ES-I3 (cell line): ENCODE results near the gene LANCL2.

Experiments
- H3K36me3 ChIP-seq: 2 replicates; pipeline ENCODE4 v1.6.1; 2013; ENCODE audit warnings: mild to moderate bottlenecking, low read length, control low read depth, moderate library complexity; ENCODE audit not compliant: insufficient read depth
- H3K4me1 ChIP-seq: 2 replicates; pipeline ENCODE4 v1.6.1; 2013; ENCODE audit warnings: mild to moderate bottlenecking, control low read depth, low read length; ENCODE audit not compliant: insufficient read depth
- H3K9ac ChIP-seq: 2 replicates; pipeline ENCODE4 v1.6.1; 2013; ENCODE audit warnings: low read depth, mild to moderate bottlenecking, low read length, moderate library complexity
- H3K9me3 ChIP-seq: 2 replicates; pipeline ENCODE4 v1.6.1; 2013; ENCODE audit warnings: mild to moderate bottlenecking, low read length, moderate library complexity; ENCODE audit not compliant: control insufficient read depth, insufficient read depth

Gene LANCL2

GRCh38 chr7:55448526-55448925, 83.4 kb downstream of the LANCL2 start:
- Histone ChIP-seq H3K9ac (no peak overlapping the region), H3K9me3 (no peaks in the 10 kb centered on the region), H3K36me3 (no peaks in the 10 kb centered on the region), H3K4me1 (no peaks in the 10 kb centered on the region)

GRCh38 chr7:55449205-55449991, 84.3 kb downstream of the LANCL2 start:
- no peaks in the 10 kb centered on the region for H3K4me1 ChIP-seq

GRCh38 chr7:55449992-55450535, 84.9 kb downstream of the LANCL2 start:
- H3K9me3 ChIP-seq, result no peaks in the 10 kb centered on the region

More at GRCh38 chr7:55449205-55449991, 84.3 kb downstream of the LANCL2 start:
- Histone ChIP-seq H3K9me3 (no peaks in the 10 kb centered on the region), H3K9ac (no peak overlapping the region), H3K36me3 (no peaks in the 10 kb centered on the region)

GRCh38 chr7:55452971-55453370, 87.8 kb downstream of the LANCL2 start:
- H3K9ac ChIP-seq, result no peak overlapping the region
- H3K36me3 ChIP-seq, result no peaks in the 10 kb centered on the region
- 0 out of 2 replicates have a peak, but pooled peaks cover 4% of the 10 kb centered on the region for H3K9me3 ChIP-seq

More at GRCh38 chr7:55449992-55450535, 84.9 kb downstream of the LANCL2 start:
- H3K36me3 ChIP-seq, result no peaks in the 10 kb centered on the region
- no peaks in the 10 kb centered on the region for H3K4me1 ChIP-seq
- no peak overlapping the region for H3K9ac ChIP-seq

GRCh38 chr7:55457801-55458200, 92.7 kb downstream of the LANCL2 start:
- Histone ChIP-seq H3K9ac (no peak overlapping the region), H3K4me1 (no peaks in the 10 kb centered on the region), H3K36me3 (no peaks in the 10 kb centered on the region), H3K9me3 (peaks cover 19% of the 10 kb centered on the region)

More at GRCh38 chr7:55452971-55453370, 87.8 kb downstream of the LANCL2 start:
- no peaks in the 10 kb centered on the region for H3K4me1 ChIP-seq

GRCh38 chr7:55458351-55458750, 93.2 kb downstream of the LANCL2 start:
- Histone ChIP-seq H3K9me3 (peaks cover 22% of the 10 kb centered on the region), H3K36me3 (no peaks in the 10 kb centered on the region), H3K9ac (no peak overlapping the region), H3K4me1 (no peaks in the 10 kb centered on the region)

- peaks cover 12% of the 10 kb centered on the region for H3K36me3 ChIP-seq
Observed at GRCh38 chr7:55463686-55464262, 98.6 kb downstream of the LANCL2 start.

GRCh38 chr7:55464422-55464821, 99.3 kb downstream of the LANCL2 start:
- Histone ChIP-seq H3K36me3 (peaks cover 12% of the 10 kb centered on the region), H3K9ac (no peak overlapping the region), H3K4me1 (no peaks in the 10 kb centered on the region), H3K9me3 (peaks cover 23% of the 10 kb centered on the region)

More at GRCh38 chr7:55463686-55464262, 98.6 kb downstream of the LANCL2 start:
- H3K9me3 ChIP-seq, result peaks cover 26% of the 10 kb centered on the region
- H3K4me1 ChIP-seq, result no peaks in the 10 kb centered on the region
- no peak overlapping the region for H3K9ac ChIP-seq

- Histone ChIP-seq H3K9ac (no peak overlapping the region), H3K4me1 (no peaks in the 10 kb centered on the region), H3K9me3 (peaks cover 17% of the 10 kb centered on the region), H3K36me3 (peaks cover 12% of the 10 kb centered on the region)
Observed at GRCh38 chr7:55465691-55466090, 100.6 kb downstream of the LANCL2 start.

- no peaks in the 10 kb centered on the region for H3K4me1 ChIP-seq
- H3K9ac ChIP-seq, result no peak overlapping the region
- peaks cover 12% of the 10 kb centered on the region for H3K36me3 ChIP-seq
- peaks cover 13% of the 10 kb centered on the region for H3K9me3 ChIP-seq
Observed at GRCh38 chr7:55467047-55467593, 102.0 kb downstream of the LANCL2 start.

GRCh38 chr7:55468495-55468894, 103.4 kb downstream of the LANCL2 start:
- Histone ChIP-seq H3K4me1 (no peaks in the 10 kb centered on the region), H3K36me3 (peaks cover 12% of the 10 kb centered on the region), H3K9me3 (peaks cover 7% of the 10 kb centered on the region), H3K9ac (no peak overlapping the region)

- H3K4me1 ChIP-seq, result no peaks in the 10 kb centered on the region
- peaks cover 7% of the 10 kb centered on the region for H3K9me3 ChIP-seq
- no peak overlapping the region for H3K9ac ChIP-seq
- H3K36me3 ChIP-seq, result peaks cover 12% of the 10 kb centered on the region
Observed at GRCh38 chr7:55469271-55469681, 104.1 kb downstream of the LANCL2 start.

GRCh38 chr7:55469721-55470120, 104.6 kb downstream of the LANCL2 start:
- Histone ChIP-seq H3K4me1 (no peaks in the 10 kb centered on the region), H3K9ac (no peak overlapping the region), H3K36me3 (peaks cover 12% of the 10 kb centered on the region), H3K9me3 (peaks cover 7% of the 10 kb centered on the region)

- Histone ChIP-seq H3K4me1 (no peaks in the 10 kb centered on the region), H3K9me3 (peaks cover 7% of the 10 kb centered on the region), H3K9ac (no peak overlapping the region), H3K36me3 (peaks cover 8% of the 10 kb centered on the region)
Observed at GRCh38 chr7:55470261-55470660, 105.1 kb downstream of the LANCL2 start.
